ENCODE data around the gene BTBD10. TPM values are rescaled to one million over a fixed set of nuclear protein-coding genes. Genes with fewer than 3 reads are reported as not detected.

BTBD10 gene
- total RNA-seq, 1 donor from 2014 or later = 26.4 TPM

- no peak overlapping the region for H3K27ac ChIP-seq (replicated peaks)
- DNase-seq = no peak
- H3K27me3 ChIP-seq (ENCODE audit: low read depth) = no peaks in the 10 kb centered on the region
- peaks cover 59% of the 10 kb centered on the region for H3K36me3 ChIP-seq
- no peak for TF ChIP-seq CTCF (IDR thresholded peaks at IDR 0.05; ENCODE audit: borderline replicate concordance)
- H3K4me1 ChIP-seq = peaks cover 5% of the 10 kb centered on the region
- intact Hi-C loops (cut with micrococcal nuclease) = no loop called here
- H3K9me3 ChIP-seq (replicated peaks) = no peaks in the 10 kb centered on the region
- no peak overlapping the region for H3K4me3 ChIP-seq
These were observed 107.8 kb downstream of the BTBD10 start for GRCh38 chr11:13355191-13355590.

GRCh38 chr11:13354335-13354734 lies 108.7 kb downstream of the BTBD10 start:
- H3K27ac ChIP-seq (replicated peaks) = no peak overlapping the region
- peaks cover 53% of the 10 kb centered on the region for H3K36me3 ChIP-seq
- no peaks in the 10 kb centered on the region for H3K9me3 ChIP-seq (replicated peaks)
- DNase-seq = no peak
- no peak overlapping the region for H3K4me3 ChIP-seq
- TF ChIP-seq CTCF (IDR thresholded peaks at IDR 0.05; ENCODE audit: borderline replicate concordance) = peak; percentile 10
- H3K4me1 ChIP-seq = no peaks in the 10 kb centered on the region
- no peaks in the 10 kb centered on the region for H3K27me3 ChIP-seq (ENCODE audit: low read depth)
- intact Hi-C loops (cut with micrococcal nuclease) = no loop called here

GRCh38 chr11:13352711-13353110 lies 110.3 kb downstream of the BTBD10 start:
- peaks cover 38% of the 10 kb centered on the region for H3K36me3 ChIP-seq
- no peak overlapping the region for H3K27ac ChIP-seq (replicated peaks)
- H3K27me3 ChIP-seq (ENCODE audit: low read depth) = no peaks in the 10 kb centered on the region
- H3K4me3 ChIP-seq = no peak overlapping the region
- no peaks in the 10 kb centered on the region for H3K9me3 ChIP-seq (replicated peaks)
- no peak for DNase-seq
- H3K4me1 ChIP-seq = peaks cover 7% of the 10 kb centered on the region
- no peak for TF ChIP-seq CTCF (IDR thresholded peaks at IDR 0.05; ENCODE audit: borderline replicate concordance)
- intact Hi-C loops (cut with micrococcal nuclease) = no loop called here

GRCh38 chr11:13349581-13349980 lies 113.4 kb downstream of the BTBD10 start:
- no peak overlapping the region for H3K27ac ChIP-seq (replicated peaks)
- no peak for DNase-seq
- H3K4me1 ChIP-seq = peaks cover 10% of the 10 kb centered on the region
- H3K27me3 ChIP-seq (ENCODE audit: low read depth) = no peaks in the 10 kb centered on the region
- no peak for TF ChIP-seq CTCF (IDR thresholded peaks at IDR 0.05; ENCODE audit: borderline replicate concordance)
- no peaks in the 10 kb centered on the region for H3K9me3 ChIP-seq (replicated peaks)
- intact Hi-C loops (cut with micrococcal nuclease) = no loop called here
- H3K36me3 ChIP-seq = peaks cover 7% of the 10 kb centered on the region
- no peak overlapping the region for H3K4me3 ChIP-seq

- DNase-seq = no peak
- no peaks in the 10 kb centered on the region for H3K27me3 ChIP-seq (ENCODE audit: low read depth)
- intact Hi-C loops (cut with micrococcal nuclease) = no loop called here
These were observed 114.0 kb downstream of the BTBD10 start for GRCh38 chr11:13349046-13349445.

More at GRCh38 chr11:13349046-13349445, 114.0 kb downstream of the BTBD10 start:
- peaks cover 3% of the 10 kb centered on the region for H3K36me3 ChIP-seq
- no peak overlapping the region for H3K4me3 ChIP-seq
- no peak for TF ChIP-seq CTCF (IDR thresholded peaks at IDR 0.05; ENCODE audit: borderline replicate concordance)
- H3K9me3 ChIP-seq (replicated peaks) = no peaks in the 10 kb centered on the region
- H3K27ac ChIP-seq (replicated peaks) = no peak overlapping the region
- H3K4me1 ChIP-seq = peaks cover 13% of the 10 kb centered on the region
